IMR-90 (cell line): Measurements from ENCODE around the gene SCAND1. TPM values are rescaled to one million over a fixed set of nuclear protein-coding genes. Genes with fewer than 3 reads are reported as not detected.
A peak's percentile ranks its signal among the peaks of the same experiment; 100 is the strongest.

Source experiments
- ATAC-seq: fragments of 200-7000 bp; cut with Tn5 transposase; 2 replicates; pipeline ENCODE4 v1.9.1; 2020; ENCODE audit warnings: low read depth, mild to moderate bottlenecking, moderate library complexity
- BruUV-seq: library from RNA; stranded (reverse); fragments of 400-500 nt; replicated peaks from 2 replicates; lab custom pipeline; 2021; lab: Mats Ljungman, UMichigan
- CTCF ChIA-PET: fragments of 300-600 bp; formaldehyde crosslinking; extraction: SDS; loops from one replicate; lab custom pipeline; 2021; ENCODE audit warnings: antibody characterized with exemption; lab: Yijun Ruan, JAX
- POLR2A ChIA-PET: fragments of 300-600 bp; sonication (Branson Sonifier 250); formaldehyde crosslinking; loops from one replicate; lab custom pipeline; 2022; ENCODE audit warnings: antibody characterized with exemption; ENCODE audit not compliant: unreplicated experiment; lab: Charles Lee
- DNase-seq: peaks from one replicate; pipeline ENCODE4 v3.0.0; 2013
- H2AFZ ChIP-seq: replicated peaks from 2 replicates; pipeline ENCODE3; 2013; ENCODE audit warnings: low read length, mild to moderate bottlenecking; ENCODE audit not compliant: poor library complexity
- H2AK5ac ChIP-seq: 2 replicates; pipeline ENCODE4 v1.6.1; 2013; ENCODE audit warnings: low read depth, low read length, inconsistent platforms
- H2AK9ac ChIP-seq: replicated peaks from 2 replicates; pipeline ENCODE3; 2013; ENCODE audit warnings: mild to moderate bottlenecking, low read depth, low read length, moderate library complexity; ENCODE audit not compliant: poor library complexity
- H2BK120ac ChIP-seq: 2 replicates; pipeline ENCODE4 v1.6.1; 2013; ENCODE audit warnings: low read depth, low read length, inconsistent platforms
- H2BK15ac ChIP-seq: 3 replicates; pipeline ENCODE4 v1.6.1; 2013; ENCODE audit warnings: low read depth, low read length, inconsistent platforms
- H2BK20ac ChIP-seq: 2 replicates; pipeline ENCODE4 v1.6.1; 2013; ENCODE audit warnings: low read depth, mild to moderate bottlenecking, inconsistent platforms, low read length, moderate library complexity
- H2BK5ac ChIP-seq: 2 replicates; pipeline ENCODE4 v1.6.1; 2013; ENCODE audit warnings: mild to moderate bottlenecking, low read depth, low read length, inconsistent platforms; ENCODE audit not compliant: poor library complexity, severe bottlenecking
- H3K14ac ChIP-seq: replicated peaks from 2 replicates; pipeline ENCODE4 v1.6.1; 2013; ENCODE audit warnings: low read depth, low read length, inconsistent platforms
- H3K18ac ChIP-seq: 2 replicates; pipeline ENCODE4 v1.6.1; 2013; ENCODE audit warnings: low read depth, low read length, control low read depth
- H3K23ac ChIP-seq: 2 replicates; pipeline ENCODE4 v1.6.1; 2013; ENCODE audit warnings: low read depth, low read length, inconsistent platforms
- H3K27ac ChIP-seq: 2 replicates; pipeline ENCODE4 v1.5.1; 2013; ENCODE audit warnings: mild to moderate bottlenecking, control low read depth, low read length; ENCODE audit not compliant: insufficient read depth
- H3K27me3 ChIP-seq: 2 replicates; pipeline ENCODE4 v1.6.1; 2013; ENCODE audit warnings: low read length; ENCODE audit not compliant: control insufficient read depth, insufficient read depth
- H3K36me3 ChIP-seq: 2 replicates; pipeline ENCODE4 v1.6.1; 2013; ENCODE audit warnings: low read length, mixed read lengths; ENCODE audit not compliant: control insufficient read depth, insufficient read depth
- H3K4ac ChIP-seq: 2 replicates; pipeline ENCODE4 v1.6.1; 2013; ENCODE audit warnings: low read depth, low read length, inconsistent platforms
- H3K4me1 ChIP-seq: 2 replicates; pipeline ENCODE4 v1.6.1; 2013; ENCODE audit warnings: low read length, mixed read lengths; ENCODE audit not compliant: control insufficient read depth, insufficient read depth
- H3K4me2 ChIP-seq: 2 replicates; pipeline ENCODE4 v1.6.1; 2013; ENCODE audit warnings: low read depth, mild to moderate bottlenecking, control low read depth, low read length, moderate library complexity
- H3K4me3 ChIP-seq: 2 replicates; pipeline ENCODE4 v1.5.1; 2013; ENCODE audit warnings: low read depth, mild to moderate bottlenecking, control low read depth, low read length, moderate library complexity; ENCODE audit not compliant: insufficient read depth
- H3K56ac ChIP-seq: 2 replicates; pipeline ENCODE4 v1.6.1; 2013; ENCODE audit warnings: low read length, inconsistent platforms; ENCODE audit not compliant: insufficient read depth; ENCODE audit errors: extremely low read depth
- H3K79me1 ChIP-seq, 2 experiments: 2 replicates each; pipeline ENCODE4 v1.6.1; 2013; ENCODE audit warnings: low read length in 2 of 2, inconsistent platforms in 1 of 2, low read depth in 1 of 2
- H3K9ac ChIP-seq: 2 replicates; pipeline ENCODE4 v1.6.1; 2013; ENCODE audit warnings: low read depth, low read length, control low read depth
- H3K9me1 ChIP-seq: 2 replicates; pipeline ENCODE4 v1.6.1; 2013; ENCODE audit warnings: low read length, inconsistent platforms; ENCODE audit not compliant: insufficient read depth
- H3K9me3 ChIP-seq: 2 replicates; pipeline ENCODE4 v1.6.1; 2013; ENCODE audit warnings: low read length; ENCODE audit not compliant: control insufficient read depth, insufficient read depth
- H4K20me1 ChIP-seq: 2 replicates; pipeline ENCODE4 v1.6.1; 2013; ENCODE audit warnings: low read length, inconsistent platforms; ENCODE audit not compliant: insufficient read depth
- H4K5ac ChIP-seq: 2 replicates; pipeline ENCODE4 v1.6.1; 2013; ENCODE audit warnings: mild to moderate bottlenecking, low read depth, low read length, control low read depth
- H4K8ac ChIP-seq, 2 experiments: 2 replicates each; pipeline ENCODE4 v1.6.1; 2013; ENCODE audit warnings: low read depth in 2 of 2, low read length in 2 of 2, control low read depth in 1 of 2, inconsistent platforms in 1 of 2
- H4K91ac ChIP-seq: 2 replicates; pipeline ENCODE4 v1.6.1; 2013; ENCODE audit warnings: low read depth, low read length, inconsistent platforms; ENCODE audit not compliant: insufficient read depth
- BHLHE40 ChIP-seq: fragments of 150-350 bp; IDR thresholded peaks from 2 replicates; pipeline ENCODE4 v1.6.1; 2016; ENCODE audit warnings: mild to moderate bottlenecking, low read depth, low read length
- CEBPB ChIP-seq: IDR thresholded peaks from 2 replicates; pipeline ENCODE4 v1.6.1; 2012; ENCODE audit warnings: low read depth, low read length, improper control_type of control experiment
- CHD1 ChIP-seq: IDR thresholded peaks from 2 replicates; pipeline ENCODE4 v1.6.1; 2012; ENCODE audit warnings: low read depth, low read length, improper control_type of control experiment
- CTCF ChIP-seq: conservative IDR thresholded peaks from 2 replicates; pipeline ENCODE4 v1.5.1; 2012; ENCODE audit warnings: mild to moderate bottlenecking, low read depth, low read length, improper control_type of control experiment
- NFE2L2 ChIP-seq: fragments of 150-350 bp; IDR thresholded peaks from 2 replicates; pipeline ENCODE4 v1.6.1; 2016; ENCODE audit warnings: low read depth, mild to moderate bottlenecking, low read length
- POLR2A ChIP-seq: IDR thresholded peaks from 2 replicates; pipeline ENCODE4 v1.6.1; 2012; ENCODE audit warnings: mild to moderate bottlenecking, low read depth, low read length
- WGBS, 2 experiments: methylation state at CpG; one replicate each; pipeline versions ENCODE4 v1.1.5 to v1.1.7; 2013; ENCODE audit warnings: missing lambda C conversion rate in 2 of 2; ENCODE audit not compliant: insufficient read length in 1 of 2; ENCODE audit errors: extremely low coverage in 2 of 2; 5-methylcytosine and 5-hydroxymethylcytosine counted together
- dilution Hi-C: fragments of 300-500 bp; cut with HindIII; formaldehyde crosslinking; loops from one replicate; pipeline ENCODE4 v1.14.3; 2018; ENCODE audit warnings: low sequenced_read_pairs; ENCODE audit not compliant: unreplicated experiment
- in situ Hi-C: fragments of 300-500 bp; cut with MboI; formaldehyde crosslinking; loops from 3 replicates; pipeline ENCODE4 v1.14.3; 2019; ENCODE audit warnings: low sequenced_read_pairs, inconsistent platforms, mixed read lengths
- intact Hi-C: fragments of 100-400 bp; cut with micrococcal nuclease; formaldehyde crosslinking; loops from 2 replicates; pipeline ENCODE4 v1.10.0; 2022
- polyA plus RNA-seq, 3 experiments: library from polyadenylated mRNA; depleted of rRNA; stranded (reverse); fragments of >200 nt; gene quantifications; 2 replicates each; pipeline ENCODE4 v1.2.3, GENCODE V29; 2012; ENCODE audit warnings: low replicate concordance in 1 of 3
- total RNA-seq: library from RNA; depleted of rRNA; stranded (reverse); fragments of >200 nt; gene quantifications from 2 replicates; pipeline ENCODE4 v1.2.3, GENCODE V29; 2012

SCAND1 gene
- total and polyA plus RNA-seq, 2 of the 4 experiments (the other 2 are of a cell fraction) = 7.5 to 26.8 TPM

DNA sequence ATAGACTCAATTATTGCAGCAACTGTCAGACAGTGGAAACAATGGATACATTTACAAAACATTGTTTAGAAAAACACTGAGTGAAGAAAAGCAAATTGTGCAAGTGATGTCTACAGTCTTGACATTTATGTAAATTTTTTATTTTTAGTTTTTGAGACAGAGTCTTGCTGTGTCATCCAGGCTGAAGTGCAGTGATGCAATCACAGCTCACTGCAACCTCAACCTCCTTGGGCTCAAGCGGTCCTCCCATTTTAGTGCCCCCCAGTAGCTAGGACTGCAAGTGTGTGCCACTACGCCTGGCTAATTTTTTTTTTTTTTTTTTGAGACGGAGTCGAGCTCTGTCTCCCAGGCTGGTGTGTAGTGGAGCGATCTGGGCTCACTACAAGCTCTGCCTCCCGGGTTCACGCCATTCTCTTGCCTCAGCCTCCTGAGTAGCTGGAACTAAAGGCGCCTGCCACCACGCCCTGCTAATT lies 23.8 kb upstream of the SCAND1 start:
- Histone ChIP-seq H2AK9ac (no peak overlapping the region), H3K14ac (no peak overlapping the region), H3K9ac (no peak overlapping the region), H3K9me3 (no peaks in the 10 kb centered on the region), H3K23ac (no peak overlapping the region), H2BK5ac (no peak overlapping the region), H4K5ac (no peak overlapping the region), H3K56ac (no peak overlapping the region), H4K20me1 (no peaks in the 10 kb centered on the region), H2BK120ac (no peak overlapping the region), H3K4me2 (no peak overlapping the region), H4K8ac (no peak overlapping the region), H3K18ac (no peak overlapping the region), H3K27me3 (peaks cover 25% of the 10 kb centered on the region), H3K4me1 (no peaks in the 10 kb centered on the region), H3K27ac (no peak overlapping the region), H3K36me3 (no peaks in the 10 kb centered on the region), H3K4ac (no peak overlapping the region), H3K9me1 (no peaks in the 10 kb centered on the region), H2AFZ (no peak overlapping the region), H2BK20ac (no peak overlapping the region), H4K91ac (no peak overlapping the region), H3K79me1 (no peaks in the 10 kb centered on the region), H2BK15ac (no peak overlapping the region), H2AK5ac (no peak overlapping the region), H3K4me3 (no peak overlapping the region)
- ATAC-seq (peak; percentile 46), DNase-seq (peak; percentile 22)
- no TSS peak for BruUV-seq
- intact Hi-C loops = no loop called here
- WGBS, 2 experiments = 100% methylated on average over 4 of the region's 9 CpGs; no CpG with 5 or more reads in 1 of the 2 experiments
- dilution Hi-C loops = no loop called here
- in situ Hi-C loops = loop anchor here (25.0 kb wide), 1 partner anchor 459 kb away; no protein-coding TSS in a partner anchor
- peak; percentile 86 for TF ChIP-seq CEBPB
- TF ChIP-seq CTCF = no peak
- TF ChIP-seq BHLHE40 = no peak
- TF ChIP-seq POLR2A = no peak
- no peak for TF ChIP-seq CHD1
- peak; percentile 67; the same call in 1 of the 2 replicates for TF ChIP-seq NFE2L2
- ChIA-PET CTCF (interaction anchor here (1.0 to 2.6 kb wide), 2 partner anchors 12 to 15 kb away, joined by 3 to 13 read pairs; no protein-coding TSS in a partner anchor), POLR2A (no interaction called here)
